Duodenal mucosa (tissue), 2 donors: ENCODE data around the gene CACNA1H.

Source experiments
- H3K27ac ChIP-seq: one replicate; pipeline ENCODE4 v1.7.0; 2013; ENCODE audit warnings: low read depth, low read length
- H3K27me3 ChIP-seq, 2 donors: one replicate each; pipeline ENCODE4 v1.7.0; 2013; ENCODE audit warnings: low read length in 2 of 2, control low read depth in 1 of 2; ENCODE audit not compliant: insufficient read depth in 2 of 2, control insufficient read depth in 1 of 2
- H3K36me3 ChIP-seq, 2 donors: one replicate each; pipeline ENCODE4 v1.7.0; 2013; ENCODE audit warnings: low read length in 2 of 2, control low read depth in 1 of 2; ENCODE audit not compliant: insufficient read depth in 2 of 2, control insufficient read depth in 1 of 2
- H3K4me1 ChIP-seq, 2 donors: one replicate each; pipeline ENCODE4 v1.7.0; 2013; ENCODE audit warnings: low read length in 2 of 2, control low read depth in 1 of 2; ENCODE audit not compliant: insufficient read depth in 2 of 2, control insufficient read depth in 1 of 2
- H3K4me3 ChIP-seq, 2 donors: one replicate each; pipeline ENCODE4 v1.7.0; 2013; ENCODE audit warnings: low read length in 2 of 2, low read depth in 1 of 2
- H3K9ac ChIP-seq, 2 donors: one replicate each; pipeline ENCODE4 v1.7.0; 2013; ENCODE audit warnings: low read length in 2 of 2, low read depth in 1 of 2
- H3K9me3 ChIP-seq, 2 donors: one replicate each; pipeline ENCODE4 v1.7.0; 2013; ENCODE audit warnings: low read length in 2 of 2, control low read depth in 1 of 2; ENCODE audit not compliant: control insufficient read depth in 1 of 2

The CACNA1H gene

GRCh38 chr16:1218061-1218929 is 65.4 kb downstream of the CACNA1H start:
- H3K36me3 ChIP-seq = no peaks in the 10 kb centered on the region
- H3K27ac ChIP-seq = no peak overlapping the region
- no peaks in the 10 kb centered on the region for H3K9me3 ChIP-seq
- H3K9ac ChIP-seq = no peak overlapping the region
- H3K4me1 ChIP-seq = no peaks in the 10 kb centered on the region
- no peaks in the 10 kb centered on the region for H3K27me3 ChIP-seq
- no peak overlapping the region for H3K4me3 ChIP-seq

- Histone ChIP-seq H3K27me3 (no peaks in the 10 kb centered on the region), H3K4me1 (no peaks in the 10 kb centered on the region), H3K9me3 (no peaks in the 10 kb centered on the region), H3K36me3 (no peaks in the 10 kb centered on the region), H3K27ac (no peak overlapping the region), H3K9ac (no peak overlapping the region), H3K4me3 (no peak overlapping the region)
Observed at GRCh38 chr16:1218930-1219611, 66.2 kb downstream of the CACNA1H start.

- Histone ChIP-seq H3K27me3 (peaks cover 0 to 2% of the 10 kb centered on the region in 2 donors), H3K27ac (no peak overlapping the region), H3K9me3 (no peaks in the 10 kb centered on the region), H3K4me1 (no peaks in the 10 kb centered on the region), H3K4me3 (no peak overlapping the region), H3K9ac (no peak overlapping the region), H3K36me3 (no peaks in the 10 kb centered on the region)
Observed at GRCh38 chr16:1220098-1220728, 67.3 kb downstream of the CACNA1H start.

GRCh38 chr16:1220841-1221627 is 68.1 kb downstream of the CACNA1H start:
- Histone ChIP-seq H3K27ac (no peak overlapping the region), H3K4me3 (no peak overlapping the region), H3K36me3 (no peaks in the 10 kb centered on the region), H3K4me1 (no peaks in the 10 kb centered on the region), H3K9me3 (no peaks in the 10 kb centered on the region), H3K9ac (no peak overlapping the region), H3K27me3 (peaks cover 0 to 3% of the 10 kb centered on the region in 2 donors)

- H3K27me3 ChIP-seq = peaks cover 0 to 3% of the 10 kb centered on the region in 2 donors
- no peaks in the 10 kb centered on the region for H3K36me3 ChIP-seq
- no peaks in the 10 kb centered on the region for H3K9me3 ChIP-seq
- no peak overlapping the region for H3K4me3 ChIP-seq
- H3K27ac ChIP-seq = no peak overlapping the region
- no peak overlapping the region for H3K9ac ChIP-seq
- no peaks in the 10 kb centered on the region for H3K4me1 ChIP-seq
Observed at GRCh38 chr16:1221628-1222552, 69.0 kb downstream of the CACNA1H start.

GRCh38 chr16:1222553-1223354 is 69.8 kb downstream of the CACNA1H start:
- Histone ChIP-seq H3K27me3 (peaks cover 0 to 3% of the 10 kb centered on the region in 2 donors), H3K4me3 (no peak overlapping the region), H3K4me1 (no peaks in the 10 kb centered on the region)

GRCh38 chr16:1223355-1224214 is 70.7 kb downstream of the CACNA1H start:
- Histone ChIP-seq H3K36me3 (no peaks in the 10 kb centered on the region), H3K4me3 (no peak overlapping the region), H3K9me3 (no peaks in the 10 kb centered on the region), H3K27me3 (peaks cover 0 to 3% of the 10 kb centered on the region in 2 donors), H3K9ac (no peak overlapping the region), H3K27ac (no peak overlapping the region), H3K4me1 (no peaks in the 10 kb centered on the region)

More at GRCh38 chr16:1222553-1223354, 69.8 kb downstream of the CACNA1H start:
- no peaks in the 10 kb centered on the region for H3K36me3 ChIP-seq
- no peak overlapping the region for H3K27ac ChIP-seq
- H3K9me3 ChIP-seq = no peaks in the 10 kb centered on the region
- no peak overlapping the region for H3K9ac ChIP-seq

- H3K27ac ChIP-seq = no peak overlapping the region
- H3K4me3 ChIP-seq = no peak overlapping the region
- H3K9me3 ChIP-seq = no peaks in the 10 kb centered on the region
- H3K9ac ChIP-seq = no peak overlapping the region
- peaks cover 0 to 3% of the 10 kb centered on the region in 2 donors for H3K27me3 ChIP-seq
- no peaks in the 10 kb centered on the region for H3K4me1 ChIP-seq
- no peaks in the 10 kb centered on the region for H3K36me3 ChIP-seq
Observed at GRCh38 chr16:1224558-1224957, 71.7 kb downstream of the CACNA1H start.
